HEK293T (cell line): Measurements from ENCODE around the gene VAV1.
"Not testable (repeated sequence)": the region's sequence is repeated elsewhere in the genome, so short reads cannot be mapped to it uniquely, and the experiment has no call there.

Experiments used
- CTCF ChIA-PET: fragments of 350-600 bp; formaldehyde crosslinking; extraction: SDS; loops from one replicate; lab custom pipeline; 2021; ENCODE audit warnings: antibody characterized with exemption, inconsistent platforms; lab: Yijun Ruan, JAX
- POLR2A ChIA-PET: fragments of 350-600 bp; formaldehyde crosslinking; extraction: SDS; loops from one replicate; lab custom pipeline; 2020; ENCODE audit warnings: antibody characterized with exemption, inconsistent platforms; lab: Yijun Ruan, JAX
- DNase-seq: peaks from one replicate; pipeline ENCODE4 v3.0.0; 2012; ENCODE audit warnings: mixed read lengths; ENCODE audit errors: extremely low spot score
- ARNT ChIP-seq: fragments of 450-650 bp; IDR thresholded peaks from 2 replicates; pipeline ENCODE4 v1.6.1; 2017; ENCODE audit warnings: mild to moderate bottlenecking
- BHLHE40 ChIP-seq: fragments of 450-650 bp; IDR thresholded peaks from 2 replicates; pipeline ENCODE4 v1.6.1; 2016; ENCODE audit warnings: mild to moderate bottlenecking, moderate library complexity, borderline replicate concordance
- CTBP1 ChIP-seq: fragments of 450-650 bp; IDR thresholded peaks from 2 replicates; pipeline ENCODE4 v1.6.1; 2016; ENCODE audit warnings: borderline replicate concordance
- ELF4 ChIP-seq: fragments of 450-650 bp; IDR thresholded peaks from 2 replicates; pipeline ENCODE4 v1.6.1; 2017; ENCODE audit warnings: antibody characterized with exemption
- FOXA1 ChIP-seq: fragments of 450-650 bp; IDR thresholded peaks from 2 replicates; pipeline ENCODE4 v1.6.1; 2016; ENCODE audit warnings: mild to moderate bottlenecking
- FOXK2 ChIP-seq: fragments of 450-650 bp; IDR thresholded peaks from 2 replicates; pipeline ENCODE4 v1.6.1; 2016; ENCODE audit warnings: mild to moderate bottlenecking
- FOXM1 ChIP-seq: fragments of 450-650 bp; IDR thresholded peaks from 2 replicates; pipeline ENCODE4 v1.6.1; 2017; ENCODE audit warnings: mild to moderate bottlenecking, borderline replicate concordance
- HDGF ChIP-seq: fragments of 450-650 bp; IDR thresholded peaks from 2 replicates; pipeline ENCODE4 v1.6.1; 2017; ENCODE audit warnings: antibody characterized with exemption, borderline replicate concordance
- L3MBTL2 ChIP-seq: fragments of 450-650 bp; conservative IDR thresholded peaks from 2 replicates; pipeline ENCODE4 v1.6.1; 2016; ENCODE audit warnings: mild to moderate bottlenecking
- LEF1 ChIP-seq: fragments of 450-650 bp; IDR thresholded peaks from 2 replicates; pipeline ENCODE4 v1.6.1; 2017; ENCODE audit warnings: mild to moderate bottlenecking, borderline replicate concordance
- NFRKB ChIP-seq: fragments of 450-650 bp; IDR thresholded peaks from 2 replicates; pipeline ENCODE4 v1.6.1; 2016; ENCODE audit warnings: mild to moderate bottlenecking, moderate library complexity
- PKNOX1 ChIP-seq: fragments of 450-650 bp; IDR thresholded peaks from 2 replicates; pipeline ENCODE4 v1.6.1; 2016
- SP1 ChIP-seq: fragments of 450-650 bp; IDR thresholded peaks from 2 replicates; pipeline ENCODE4 v1.6.1; 2017
- SUZ12 ChIP-seq: fragments of 450-650 bp; IDR thresholded peaks from 2 replicates; pipeline ENCODE4 v1.6.1; 2016; ENCODE audit warnings: mild to moderate bottlenecking
- TARDBP ChIP-seq: fragments of 450-650 bp; IDR thresholded peaks from 2 replicates; pipeline ENCODE4 v1.6.1; 2016
- ZNF384 ChIP-seq: fragments of 450-650 bp; IDR thresholded peaks from 2 replicates; pipeline ENCODE4 v1.6.1; 2016

Gene VAV1

GRCh38 chr19:6772866-6773322, 386 bp downstream of the VAV1 start:
- CTCF ChIA-PET: interaction anchor here (0.9 kb wide), 1 partner anchor 35 kb away, joined by 3 read pairs; the partner anchor contains the start of gene GPR108
- POLR2A ChIA-PET: no interaction called here
- no peak for TF ChIP-seq FOXA1
- no peak for TF ChIP-seq TARDBP
- no peak for TF ChIP-seq ELF4
- no peak for TF ChIP-seq ARNT
- TF ChIP-seq ZNF384: no peak
- TF ChIP-seq L3MBTL2: no peak
- no peak for TF ChIP-seq SUZ12
- TF ChIP-seq CTBP1: no peak
- no peak for TF ChIP-seq FOXK2
- no peak for TF ChIP-seq FOXM1
- DNase-seq: no peak

- no peak for TF ChIP-seq L3MBTL2
- no peak for TF ChIP-seq CTBP1
- no peak for TF ChIP-seq BHLHE40
- no peak for TF ChIP-seq FOXM1
- no peak for TF ChIP-seq LEF1
- no peak for TF ChIP-seq NFRKB
- TF ChIP-seq ELF4: no peak
- TF ChIP-seq FOXA1: no peak
- no peak for TF ChIP-seq FOXK2
- TF ChIP-seq TARDBP: no peak
- no peak for TF ChIP-seq SP1
- TF ChIP-seq HDGF: no peak
- TF ChIP-seq SUZ12: no peak
- TF ChIP-seq ZNF384: no peak
- no peak for TF ChIP-seq PKNOX1
- ChIA-PET CTCF (interaction anchor here (0.9 kb wide), 1 partner anchor 36 kb away, joined by 3 read pairs; the partner anchor contains the start of gene GPR108), POLR2A (no interaction called here)
- no peak for DNase-seq
Measured at GRCh38 chr19:6773323-6773931, 919 bp downstream of the VAV1 start.

GRCh38 chr19:6774821-6775707, 2.6 kb downstream of the VAV1 start:
- no peak for DNase-seq
- ChIA-PET POLR2A (interaction anchor here (0.6 kb wide), 1 partner anchor 67 kb away, joined by 3 read pairs; no protein-coding TSS in a partner anchor), CTCF (no interaction called here)
- no peak for TF ChIP-seq TARDBP
- no peak for TF ChIP-seq LEF1
- TF ChIP-seq PKNOX1: no peak
- no peak for TF ChIP-seq FOXA1
- no peak for TF ChIP-seq BHLHE40

GRCh38 chr19:6776045-6776444, 3.5 kb downstream of the VAV1 start:
- DNase-seq, CTCF ChIA-PET, POLR2A ChIA-PET: not testable (repeated sequence)

- no peak for DNase-seq
- POLR2A ChIA-PET: no interaction called here
- no peak for TF ChIP-seq FOXK2
- no peak for TF ChIP-seq NFRKB
- TF ChIP-seq PKNOX1: no peak
- no peak for TF ChIP-seq CTBP1
- TF ChIP-seq LEF1: no peak
- no peak for TF ChIP-seq BHLHE40
- CTCF ChIA-PET: no interaction called here
Measured at GRCh38 chr19:6776999-6777398, 4.5 kb downstream of the VAV1 start.

- ChIA-PET POLR2A (no interaction called here), CTCF (no interaction called here)
- TF ChIP-seq SP1 (no peak), FOXK2 (no peak), ZNF384 (no peak), ARNT (no peak), BHLHE40 (no peak), FOXA1 (no peak), SUZ12 (no peak), PKNOX1 (no peak), ELF4 (no peak), FOXM1 (no peak), TARDBP (no peak), CTBP1 (no peak)
- DNase-seq: no peak
Measured at GRCh38 chr19:6777434-6777833, 4.9 kb downstream of the VAV1 start.
